Endodermal cell (in vitro differentiated cells): Measurements from ENCODE around the gene TMX1. TPM values are rescaled to one million over a fixed set of nuclear protein-coding genes. Genes with fewer than 3 reads are reported as not detected.

ENCODE experiments used
- DNase-seq: peaks from one replicate; pipeline ENCODE4 v3.0.0-alpha.2; 2017
- H3K27ac ChIP-seq: 2 replicates; pipeline ENCODE4 v1.5.1; 2013; ENCODE audit warnings: mild to moderate bottlenecking, low read depth, low read length, moderate library complexity
- H3K27me3 ChIP-seq: 2 replicates; pipeline ENCODE4 v1.6.1; 2013; ENCODE audit warnings: mild to moderate bottlenecking, low read length, moderate library complexity; ENCODE audit not compliant: insufficient read depth, control insufficient read depth, poor library complexity, severe bottlenecking
- H3K36me3 ChIP-seq: 2 replicates; pipeline ENCODE4 v1.7.0; 2013; ENCODE audit warnings: mild to moderate bottlenecking, low read length, moderate library complexity; ENCODE audit not compliant: control insufficient read depth, insufficient read depth
- H3K4me1 ChIP-seq: one replicate; pipeline ENCODE4 v1.7.0; 2013; ENCODE audit warnings: low read length; ENCODE audit not compliant: control insufficient read depth, insufficient read depth
- H3K4me3 ChIP-seq: 2 replicates; pipeline ENCODE4 v1.5.1; 2013; ENCODE audit warnings: mild to moderate bottlenecking, low read length, moderate library complexity
- H3K9ac ChIP-seq: 2 replicates; pipeline ENCODE4 v1.6.1; 2013; ENCODE audit warnings: mild to moderate bottlenecking, low read length, moderate library complexity; ENCODE audit not compliant: poor library complexity, severe bottlenecking; ENCODE audit errors: extremely low read depth
- H3K9me3 ChIP-seq: 2 replicates; pipeline ENCODE4 v1.6.1; 2013; ENCODE audit warnings: mild to moderate bottlenecking, low read length, moderate library complexity; ENCODE audit not compliant: control insufficient read depth
- H3K27ac Mint-ChIP-seq: 2 replicates; pipeline ENCODE4 v1.8.0; 2020; ENCODE audit warnings: mixed read lengths
- H3K27me3 Mint-ChIP-seq: 2 replicates; pipeline ENCODE4 v1.8.0; 2021; ENCODE audit warnings: mild to moderate bottlenecking, mixed read lengths; ENCODE audit not compliant: insufficient read depth
- H3K36me3 Mint-ChIP-seq: 2 replicates; pipeline ENCODE4 v1.8.0; 2020; ENCODE audit warnings: low read depth, mixed read lengths
- H3K4me1 Mint-ChIP-seq: 2 replicates; pipeline ENCODE4 v1.8.0; 2020; ENCODE audit warnings: mixed read lengths
- H3K4me3 Mint-ChIP-seq: 2 replicates; pipeline ENCODE4 v1.8.0; 2020; ENCODE audit warnings: mild to moderate bottlenecking, moderate library complexity, mixed read lengths
- H3K9me3 Mint-ChIP-seq: 2 replicates; pipeline ENCODE4 v1.8.0; 2020; ENCODE audit warnings: mild to moderate bottlenecking, mixed read lengths
- CTCF ChIP-seq: fragments of 200-600 bp; sonication (generic); conservative IDR thresholded peaks from 2 replicates; pipeline ENCODE4 v1.5.0; 2021; ENCODE audit warnings: antibody characterized with exemption, mild to moderate bottlenecking
- WGBS, 2 experiments: methylation state at CpG; one replicate each; pipeline versions ENCODE4 v1.1.5 to v1.1.7; 2013; ENCODE audit warnings: missing lambda C conversion rate in 2 of 2, mixed read lengths in 1 of 2; ENCODE audit not compliant: insufficient coverage in 1 of 2, insufficient read length in 1 of 2; 5-methylcytosine and 5-hydroxymethylcytosine counted together
- total RNA-seq, 2 donors: library from RNA; stranded (reverse); fragmentation: NEBNext Ultra II Directional in 1 of 2; extraction: Animal tissue kit (Norgen Biotek cat#: 25700) in 1 of 2; gene quantifications; 2 replicates in 1 of 2; 3 replicates in 1 of 2; pipeline ENCODE4 v1.2.1, GENCODE V29; 2021

TMX1 gene
- total RNA-seq, 2 donors from 2014 or later, result 28.8 to 36.1 TPM

- WGBS, 2 experiments, result 89 to 100% methylated on average over 1 of the region's 1 CpG
Observed at GRCh38 chr14:51305751-51306150, 65.7 kb downstream of the TMX1 start.

More at GRCh38 chr14:51305751-51306150, 65.7 kb downstream of the TMX1 start:
- Mint-ChIP-seq H3K27ac (no peak overlapping the region), H3K36me3 (no peaks in the 10 kb centered on the region), H3K4me1 (no peaks in the 10 kb centered on the region), H3K4me3 (no peak overlapping the region), H3K27me3 (no peaks in the 10 kb centered on the region), H3K9me3 (no peaks in the 10 kb centered on the region)
- DNase-seq, result no peak
- no peak for TF ChIP-seq CTCF
- H3K9me3 ChIP-seq, result no peaks in the 10 kb centered on the region
- H3K4me1 ChIP-seq, result no peaks in the 10 kb centered on the region
- no peaks in the 10 kb centered on the region for H3K27me3 ChIP-seq
- no peak overlapping the region for H3K4me3 ChIP-seq
- H3K27ac ChIP-seq, result no peak overlapping the region
- no peaks in the 10 kb centered on the region for H3K36me3 ChIP-seq
- H3K9ac ChIP-seq, result no peak overlapping the region

Other genes with a start within 250 kb of the TMX1 start
- gene TRIM9, start 145.1 kb upstream of the TMX1 start, total RNA-seq, result under 1 TPM; 0.81 to 0.82 TPM